Loucy (cell line): ENCODE measurements around the gene NAT9.

Experiments
- CTCF ChIP-seq: fragments of 200-600 bp; sonication (generic); conservative IDR thresholded peaks from 2 replicates; pipeline ENCODE4 v1.5.1; 2014; ENCODE audit warnings: mild to moderate bottlenecking, antibody characterized with exemption, low read length
- EZH2phosphoT487 ChIP-seq: fragments of 200-600 bp; IDR thresholded peaks from 2 replicates; pipeline ENCODE4 v1.6.1; 2018; ENCODE audit warnings: antibody characterized with exemption, mild to moderate bottlenecking, moderate library complexity, borderline replicate concordance

GRCh38 chr17:74743755-74744154, 32.4 kb downstream of the NAT9 start:
- TF ChIP-seq CTCF (no peak), EZH2phosphoT487 (no peak)
